GM12878 (cell line): ENCODE measurements around the gene INTS6L. TPM values are rescaled to one million over a fixed set of nuclear protein-coding genes. Genes with fewer than 3 reads are reported as not detected.

Experiments used
- ATAC-seq: fragments of 200-7000 bp; cut with Tn5 transposase; 3 replicates; pipeline ENCODE4 v1.9.1; 2020; ENCODE audit warnings: mild to moderate bottlenecking, moderate library complexity
- BruUV-seq: library from RNA; stranded (reverse); fragments of 400-500 nt; replicated peaks from 2 replicates; lab custom pipeline; 2021; lab: Mats Ljungman, UMichigan
- CTCF ChIA-PET: fragments of 300-600 bp; sonication (Branson Sonifier 250); formaldehyde crosslinking; extraction: SDS; loops from one replicate; lab custom pipeline; 2021; ENCODE audit warnings: inconsistent platforms; lab: Yijun Ruan, JAX
- POLR2A ChIA-PET: fragments of 350-600 bp; formaldehyde crosslinking; extraction: SDS; loops from one replicate; lab custom pipeline; 2021; ENCODE audit warnings: inconsistent platforms; lab: Charles Lee
- RAD21 ChIA-PET: fragments of 300-600 bp; sonication (Branson Sonifier 250); formaldehyde crosslinking; loops from one replicate; lab custom pipeline; 2023; ENCODE audit warnings: antibody characterized with exemption; ENCODE audit not compliant: unreplicated experiment; lab: Charles Lee
- SMC1A ChIA-PET: fragments of 300-600 bp; sonication (Branson Sonifier 250); formaldehyde crosslinking; loops from one replicate; lab custom pipeline; 2023; ENCODE audit not compliant: unreplicated experiment, uncharacterized antibody; lab: Charles Lee
- DNase-seq: peaks from one replicate; pipeline ENCODE4 v3.0.0-alpha.2; 2011; ENCODE audit warnings: low read depth, low spot score
- FAIRE-seq: peaks from 3 replicates; lab custom pipeline; 2011; peaks lifted over from hg19 to GRCh38; lab: Jason Lieb, UNC
- H2AFZ ChIP-seq: 2 replicates; pipeline ENCODE4 v1.6.0; 2011; ENCODE audit warnings: low read depth, low read length, control low read depth; ENCODE audit not compliant: control insufficient read depth
- H3K27ac ChIP-seq: 2 replicates; pipeline ENCODE4 v1.5.1; 2011; ENCODE audit warnings: control low read depth; ENCODE audit not compliant: control insufficient read depth, insufficient read depth
- H3K27me3 ChIP-seq, 2 experiments: replicated peaks in 1 of 2; 2 replicates each; pipeline versions ENCODE4 v1.6.0 to v1.6.1; 2011; ENCODE audit warnings: low read length in 1 of 2; ENCODE audit not compliant: control insufficient read depth in 2 of 2, insufficient read depth in 2 of 2
- H3K36me3 ChIP-seq, 2 experiments: 2 replicates each; pipeline ENCODE4 v1.5.1; 2011; ENCODE audit warnings: low read length in 1 of 2; ENCODE audit not compliant: control insufficient read depth in 2 of 2, insufficient read depth in 2 of 2
- H3K4me1 ChIP-seq: 2 replicates; pipeline ENCODE4 v1.6.1; 2011; ENCODE audit warnings: mild to moderate bottlenecking, low read length, moderate library complexity, mixed read lengths; ENCODE audit not compliant: control insufficient read depth, insufficient read depth
- H3K4me2 ChIP-seq: 2 replicates; pipeline ENCODE4 v1.6.0; 2011; ENCODE audit warnings: control low read depth; ENCODE audit not compliant: control insufficient read depth, insufficient read depth
- H3K4me3 ChIP-seq: fragments of 200-600 bp; sonication (generic); 2 replicates; pipeline ENCODE4 v1.5.1; 2016
- H3K79me2 ChIP-seq: 2 replicates; pipeline ENCODE4 v1.6.0; 2011; ENCODE audit warnings: low read length; ENCODE audit not compliant: control insufficient read depth, insufficient read depth
- H3K9ac ChIP-seq: 2 replicates; pipeline ENCODE4 v1.8.0; 2011; ENCODE audit warnings: low read length, control low read depth, mixed read lengths; ENCODE audit not compliant: control insufficient read depth, insufficient read depth
- H3K9me3 ChIP-seq: replicated peaks from 3 replicates; pipeline ENCODE4 v1.5.1; 2011; ENCODE audit warnings: mild to moderate bottlenecking, low read length; ENCODE audit not compliant: control insufficient read depth, insufficient read depth
- H4K20me1 ChIP-seq: 2 replicates; pipeline ENCODE4 v1.6.0; 2011; ENCODE audit not compliant: control insufficient read depth, insufficient read depth
- RAD21 ChIP-seq: IDR thresholded peaks from 2 replicates; pipeline ENCODE4 v1.6.1; 2011; ENCODE audit warnings: mild to moderate bottlenecking, low read depth, low read length, moderate library complexity; ENCODE audit not compliant: insufficient read depth
- RAD51 ChIP-seq: fragments of 450-650 bp; IDR thresholded peaks from 2 replicates; pipeline ENCODE4 v1.6.1; 2016; ENCODE audit warnings: moderate library complexity, mild to moderate bottlenecking, inconsistent platforms
- ZBED1 ChIP-seq: IDR thresholded peaks from 2 replicates; pipeline ENCODE4 v1.6.1; 2016; ENCODE audit warnings: borderline replicate concordance
- WGBS: methylation state at CpG from one replicate; pipeline ENCODE4 v1.1.6; 2016; ENCODE audit warnings: low lambda C conversion rate; ENCODE audit not compliant: insufficient replicate concordance, insufficient coverage; ENCODE audit errors: missing lambda C conversion rate; 5-methylcytosine and 5-hydroxymethylcytosine counted together
- in situ Hi-C: fragments of 300-500 bp; cut with MboI; formaldehyde crosslinking; loops from 9 replicates; pipeline ENCODE4 v1.14.3; 2018; ENCODE audit warnings: mixed read lengths
- intact Hi-C: fragments of 100-400 bp; cut with micrococcal nuclease; formaldehyde crosslinking; loops from one replicate; pipeline ENCODE4 v1.14.2; 2022; ENCODE audit not compliant: unreplicated experiment
- polyA plus RNA-seq, 11 experiments: library from polyadenylated mRNA; depleted of rRNA in 4 of 11; unstranded in 6 of 11; stranded (reverse) in 5 of 11; fragments of >200 nt; fragmentation: Nextera tagmentation in 4 of 11; fragmentation: Illumina TruSeq in 1 of 11; extraction: Ambion mirVana in 4 of 11; extraction: Trizol in 1 of 11; gene quantifications; 1 replicate in 1 of 11; 2 replicates in 10 of 11; pipeline versions ENCODE4 v1.2.1 to v1.2.3, GENCODE V29; 2011 to 2016; ENCODE audit warnings: inconsistent platforms in 2 of 11, missing spikeins in 2 of 11, low read depth in 1 of 11
- total RNA-seq, 4 experiments: library from RNA; depleted of rRNA in 3 of 4; stranded (reverse); fragments of >200 nt in 3 of 4; fragmentation: Illumina TruSeq in 1 of 4; extraction: Trizol in 1 of 4; gene quantifications; 2 replicates each; pipeline versions ENCODE4 v1.2.1 to v1.2.3, GENCODE V29; 2013 to 2021
- TF ChIP-seq, protein P1 (sequence below), 3 experiments: IDR thresholded peaks in 2 of 3; conservative IDR thresholded peaks in 1 of 3; 2 replicates each; pipeline ENCODE4 v1.5.1; 2011; ENCODE audit warnings: low read depth in 3 of 3, low read length in 3 of 3, mild to moderate bottlenecking in 3 of 3, control low read depth in 2 of 3, moderate library complexity in 2 of 3, inconsistent platforms in 1 of 3, mixed read lengths in 1 of 3; ENCODE audit not compliant: control insufficient read depth in 2 of 3, insufficient read depth in 1 of 3; ENCODE audit errors: extremely low read depth in 1 of 3

Gene INTS6L
- total and polyA plus RNA-seq, 10 of the 15 experiments (the other 5 are each of a cell fraction or from before 2014, with no cell fraction given), result 4.9 to 84.9 (median 15.3) TPM

DNA sequence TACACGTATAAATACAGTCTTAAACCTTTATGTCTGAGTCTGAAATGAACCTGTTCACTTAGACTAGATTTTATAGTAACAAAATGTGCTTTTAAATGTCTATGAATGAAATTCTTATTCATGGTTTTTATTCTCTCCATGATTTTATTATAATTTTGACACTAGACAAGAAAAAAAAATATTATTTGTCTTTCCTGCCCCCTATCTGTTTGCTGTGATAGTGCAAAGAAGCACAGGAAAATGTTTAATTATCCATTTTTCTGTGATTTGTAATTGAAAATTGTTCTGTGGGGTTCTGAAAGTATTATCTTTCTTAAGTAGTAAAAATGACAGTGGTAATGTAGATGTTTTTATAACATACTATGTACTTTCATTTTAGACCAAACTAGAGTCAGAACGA lies 52.0 kb downstream of the INTS6L start:
- Histone ChIP-seq H3K36me3 (no peaks in the 10 kb centered on the region; a peak in 2 of 4 replicates), H3K79me2 (no peaks in the 10 kb centered on the region), H3K4me3 (no peak overlapping the region), H3K27me3 (no peaks in the 10 kb centered on the region), H3K4me2 (no peak overlapping the region), H2AFZ (no peak overlapping the region), H3K9ac (no peak overlapping the region), H3K9me3 (no peaks in the 10 kb centered on the region), H3K27ac (no peak overlapping the region), H4K20me1 (no peaks in the 10 kb centered on the region), H3K4me1 (no peaks in the 10 kb centered on the region)
- no peak for ATAC-seq
- TF ChIP-seq RAD51 (no peak), ZBED1 (no peak), RAD21 (peak; percentile 38; the same call in 1 of the 2 replicates)
- TF ChIP-seq, protein P1, sequence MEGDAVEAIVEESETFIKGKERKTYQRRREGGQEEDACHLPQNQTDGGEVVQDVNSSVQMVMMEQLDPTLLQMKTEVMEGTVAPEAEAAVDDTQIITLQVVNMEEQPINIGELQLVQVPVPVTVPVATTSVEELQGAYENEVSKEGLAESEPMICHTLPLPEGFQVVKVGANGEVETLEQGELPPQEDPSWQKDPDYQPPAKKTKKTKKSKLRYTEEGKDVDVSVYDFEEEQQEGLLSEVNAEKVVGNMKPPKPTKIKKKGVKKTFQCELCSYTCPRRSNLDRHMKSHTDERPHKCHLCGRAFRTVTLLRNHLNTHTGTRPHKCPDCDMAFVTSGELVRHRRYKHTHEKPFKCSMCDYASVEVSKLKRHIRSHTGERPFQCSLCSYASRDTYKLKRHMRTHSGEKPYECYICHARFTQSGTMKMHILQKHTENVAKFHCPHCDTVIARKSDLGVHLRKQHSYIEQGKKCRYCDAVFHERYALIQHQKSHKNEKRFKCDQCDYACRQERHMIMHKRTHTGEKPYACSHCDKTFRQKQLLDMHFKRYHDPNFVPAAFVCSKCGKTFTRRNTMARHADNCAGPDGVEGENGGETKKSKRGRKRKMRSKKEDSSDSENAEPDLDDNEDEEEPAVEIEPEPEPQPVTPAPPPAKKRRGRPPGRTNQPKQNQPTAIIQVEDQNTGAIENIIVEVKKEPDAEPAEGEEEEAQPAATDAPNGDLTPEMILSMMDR (IDR thresholded peaks at IDR 0.05 in 2 of 3, conservative IDR thresholded peaks at IDR 0.05 in 1 of 3; ENCODE audit: control insufficient read depth in 2 of 3, extremely low read depth in 1 of 3, insufficient read depth in 1 of 3, low read depth in 3 of 3, low read length in 3 of 3), result peak in 2 of 3 experiments; percentile 20 to 27; a peak in 3 of 6 replicates
- no peak for FAIRE-seq
- ChIA-PET RAD21 (interaction anchor here (1.0 to 1.5 kb wide), 2 partner anchors 23 kb away, joined by 3 to 4 read pairs; no protein-coding TSS in a partner anchor), POLR2A (no interaction called here), SMC1A (interaction anchor here (0.8 to 2.3 kb wide), 4 partner anchors 23 to 88 kb away, joined by 3 to 14 read pairs (median 9); no protein-coding TSS in a partner anchor), CTCF (interaction anchor here (0.7 to 2.4 kb wide), 5 partner anchors 7 to 89 kb away, joined by 3 to 13 read pairs (median 11); no protein-coding TSS in a partner anchor)
- intact Hi-C loops (loop anchor here (2.0 kb wide), 1 partner anchor 88 kb away; no protein-coding TSS in a partner anchor), in situ Hi-C loops (no loop called here)
- 26% methylated on average over 2 of the region's 2 CpGs for WGBS
- BruUV-seq, result no TSS peak
- DNase-seq, result no peak
